ENCODE measurements around the gene EIF6. TPM values are rescaled to one million over a fixed set of nuclear protein-coding genes. Genes with fewer than 3 reads are reported as not detected.

Gene EIF6
- total and polyA plus RNA-seq, 9 of the 15 experiments (the other 6 are each of a cell fraction or from before 2014, with no cell fraction given): 165 to 832 (median 229) TPM

DNA sequence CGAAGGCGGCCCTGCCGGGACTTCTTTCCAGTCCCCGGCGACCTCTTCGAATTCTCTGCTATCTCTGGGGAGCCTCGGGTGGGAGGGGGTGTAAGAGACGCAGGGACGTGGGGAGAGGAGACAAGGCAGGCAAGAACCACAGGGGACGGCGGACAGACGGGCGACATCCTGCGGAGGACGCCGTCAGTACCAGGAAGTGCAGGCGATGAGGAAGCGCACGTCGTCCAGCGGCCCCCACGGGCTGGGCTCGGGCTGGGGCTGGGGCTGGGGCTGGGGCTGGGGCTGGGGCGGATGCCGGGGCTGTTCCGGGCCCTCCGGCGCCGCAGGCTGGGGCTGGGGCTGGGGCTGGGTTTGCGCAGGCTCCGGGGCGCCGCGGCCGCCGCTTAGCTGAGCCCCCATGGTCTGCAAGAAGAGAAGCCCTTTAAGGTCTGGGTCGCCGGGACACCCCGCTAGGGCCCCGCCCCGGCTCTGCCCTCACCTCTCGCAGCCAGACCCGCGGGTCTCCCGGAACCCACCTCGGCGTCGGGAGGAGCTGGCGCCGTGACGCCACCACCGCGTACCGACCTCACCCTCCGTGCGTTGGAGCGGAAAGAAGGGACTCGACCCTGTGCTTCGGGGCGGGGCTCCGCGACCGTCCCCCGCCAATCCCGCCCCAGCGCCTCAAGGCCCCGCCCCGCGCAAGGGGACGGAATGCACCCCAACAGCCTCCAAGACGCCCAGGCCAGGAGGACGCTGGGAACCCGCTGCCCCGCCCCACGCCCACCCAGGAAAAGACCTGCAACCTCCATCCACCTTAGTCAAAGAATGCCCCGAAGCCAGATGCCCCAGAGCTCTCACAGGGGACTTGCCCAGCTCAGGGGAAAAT is 6.8 kb downstream of the EIF6 start, which contains the start of gene MMP24OS (continued):
- no peak for TF ChIP-seq ZNF407 (IDR thresholded peaks at IDR 0.05; ENCODE audit: low read depth)

Data from K562 (cell line).